ENCODE measurements around the gene IRAK4.

GRCh38 chr12:43789941-43790340 is 31.2 kb downstream of the IRAK4 start:
- TF ChIP-seq CTCF (IDR thresholded peaks at IDR 0.05): no peak
- TF ChIP-seq EZH2phosphoT487 (IDR thresholded peaks at IDR 0.05): no peak
- no peak for TF ChIP-seq EZH2 (IDR thresholded peaks at IDR 0.05)

Measured in neural progenitor cell (in vitro differentiated cells).